Fibroblast of pulmonary artery (primary cell): ENCODE data around the gene U2AF2.

ENCODE experiments used
- DNase-seq: peaks from one replicate; pipeline ENCODE4 v3.0.0-alpha.2; 2010; ENCODE audit warnings: low read depth
- H3K4me3 ChIP-seq: replicated peaks from 2 replicates; pipeline ENCODE4 v1.5.1; 2011; ENCODE audit warnings: low read depth, mild to moderate bottlenecking, control low read depth, low read length, moderate library complexity
- CTCF ChIP-seq: IDR thresholded peaks from 2 replicates; pipeline ENCODE4 v1.5.1; 2011; ENCODE audit warnings: mild to moderate bottlenecking, control low read depth, low read length, inconsistent platforms; ENCODE audit errors: missing control alignments

The U2AF2 gene

GRCh38 chr19:55679343-55680257 is 24.8 kb downstream of the U2AF2 start:
- no peak for TF ChIP-seq CTCF
- no peak for DNase-seq
- H3K4me3 ChIP-seq: no peak overlapping the region

- H3K4me3 ChIP-seq: no peak overlapping the region
- no peak for TF ChIP-seq CTCF
- no peak for DNase-seq
These were observed 25.7 kb downstream of the U2AF2 start for GRCh38 chr19:55680339-55681130.

- no peak for TF ChIP-seq CTCF
- H3K4me3 ChIP-seq: no peak overlapping the region
- DNase-seq: no peak
These were observed 26.6 kb downstream of the U2AF2 start for GRCh38 chr19:55681131-55682092.

GRCh38 chr19:55683449-55684261 is 28.8 kb downstream of the U2AF2 start:
- DNase-seq: no peak
- no peak overlapping the region for H3K4me3 ChIP-seq
- TF ChIP-seq CTCF: no peak

GRCh38 chr19:55684946-55685681 is 30.3 kb downstream of the U2AF2 start:
- no peak overlapping the region for H3K4me3 ChIP-seq

More at GRCh38 chr19:55684946-55685681, 30.3 kb downstream of the U2AF2 start:
- DNase-seq: no peak
- TF ChIP-seq CTCF: no peak
